COR-L47 (cell line): ENCODE data around the gene TMEM150C.
"Not testable (repeated sequence)": the region's sequence is repeated elsewhere in the genome, so short reads cannot be mapped to it uniquely, and the experiment has no call there.

Experiments
- DNase-seq: peaks from one replicate; lab custom pipeline; 2025; lab: John Stamatoyannopoulos, UW

TMEM150C gene

GRCh38 chr4:82473621-82474164, 88.1 kb downstream of the TMEM150C start:
- no peak for DNase-seq

GRCh38 chr4:82473080-82473479, 88.7 kb downstream of the TMEM150C start:
- DNase-seq: not testable (repeated sequence)

GRCh38 chr4:82469791-82470345, 91.9 kb downstream of the TMEM150C start:
- DNase-seq: no peak

GRCh38 chr4:82467471-82467870, 94.3 kb downstream of the TMEM150C start:
- peak; percentile 53 for DNase-seq

GRCh38 chr4:82463221-82463620, 98.6 kb downstream of the TMEM150C start:
- DNase-seq: no peak

GRCh38 chr4:82462415-82462831, 99.4 kb downstream of the TMEM150C start:
- DNase-seq: peak; percentile 83

- no peak for DNase-seq
Measured at GRCh38 chr4:82461710-82462109, 100.1 kb downstream of the TMEM150C start.

GRCh38 chr4:82458729-82459128, 103.1 kb downstream of the TMEM150C start:
- no peak for DNase-seq

GRCh38 chr4:82457266-82457665, 104.5 kb downstream of the TMEM150C start:
- no peak for DNase-seq

- DNase-seq: no peak
Measured at GRCh38 chr4:82452026-82452425, 109.8 kb downstream of the TMEM150C start.

GRCh38 chr4:82450966-82451755, 110.6 kb downstream of the TMEM150C start:
- DNase-seq: no peak

- DNase-seq: no peak
Measured at GRCh38 chr4:82447886-82448285, 113.9 kb downstream of the TMEM150C start.

- DNase-seq: no peak
Measured at GRCh38 chr4:82439088-82439487, 122.7 kb downstream of the TMEM150C start.

- no peak for DNase-seq
Measured at GRCh38 chr4:82437285-82438005, 124.3 kb downstream of the TMEM150C start.

GRCh38 chr4:82436780-82437179, 125.0 kb downstream of the TMEM150C start:
- no peak for DNase-seq

GRCh38 chr4:82436130-82436529, 125.7 kb downstream of the TMEM150C start:
- no peak for DNase-seq

- no peak for DNase-seq
Measured at GRCh38 chr4:82434949-82435348, 126.8 kb downstream of the TMEM150C start.

GRCh38 chr4:82433791-82434190, 128.0 kb downstream of the TMEM150C start:
- no peak for DNase-seq
